COLO829 (cell line): ENCODE measurements around the gene OSTN.
A peak's percentile ranks its signal among the peaks of the same experiment; 100 is the strongest.
"Not testable (repeated sequence)": the region's sequence is repeated elsewhere in the genome, so short reads cannot be mapped to it uniquely, and the experiment has no call there.

Experiments used
- DNase-seq: peaks from one replicate; pipeline ENCODE4 v3.0.0; 2012; ENCODE audit warnings: low spot score

The OSTN gene

DNA sequence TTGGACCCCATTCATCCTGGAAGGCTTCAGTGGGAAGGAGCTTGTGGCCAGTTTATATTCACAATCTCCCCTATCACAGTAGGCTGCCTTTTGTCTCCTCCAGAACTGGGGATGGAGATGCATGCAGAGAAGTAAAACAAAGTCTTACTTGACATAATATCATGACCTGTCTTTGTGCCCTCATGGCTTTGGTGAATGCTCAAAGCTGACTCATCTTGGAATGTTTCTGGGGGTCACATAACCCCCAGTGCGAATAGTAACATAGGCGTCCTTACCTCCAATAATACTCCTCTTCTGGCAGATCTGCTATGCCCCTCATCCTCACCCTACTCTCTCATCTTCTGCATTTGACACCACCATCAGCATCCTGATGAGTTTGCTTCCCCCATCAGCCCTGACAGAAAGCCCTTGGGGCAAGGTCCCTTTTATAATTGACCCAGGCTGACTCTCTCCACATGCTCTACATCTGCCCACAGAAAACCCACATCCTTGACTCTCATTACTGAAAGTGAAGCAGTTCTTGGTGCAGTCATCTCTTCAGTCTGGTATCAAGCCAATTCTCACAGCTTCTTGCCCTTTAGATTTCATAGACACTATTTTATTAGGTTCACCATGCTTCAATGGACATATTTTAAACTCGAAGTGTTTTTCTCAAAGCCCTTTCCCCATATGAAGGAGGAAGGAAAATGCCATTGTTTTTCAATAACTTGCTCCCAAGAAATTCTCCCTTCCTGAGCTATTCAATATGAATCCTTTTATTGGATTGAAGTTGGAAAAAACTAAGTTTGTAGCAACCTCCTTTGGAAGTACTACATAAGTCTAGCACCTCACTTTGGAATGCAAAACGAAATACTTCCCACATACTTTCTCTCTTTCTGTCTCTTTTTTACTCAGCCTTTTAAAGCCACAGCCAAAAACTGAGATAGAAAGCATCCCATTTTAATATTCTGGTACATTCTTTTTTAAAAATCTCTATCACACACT is 36.6 kb downstream of the OSTN start:
- peak; percentile 93 for DNase-seq

DNA sequence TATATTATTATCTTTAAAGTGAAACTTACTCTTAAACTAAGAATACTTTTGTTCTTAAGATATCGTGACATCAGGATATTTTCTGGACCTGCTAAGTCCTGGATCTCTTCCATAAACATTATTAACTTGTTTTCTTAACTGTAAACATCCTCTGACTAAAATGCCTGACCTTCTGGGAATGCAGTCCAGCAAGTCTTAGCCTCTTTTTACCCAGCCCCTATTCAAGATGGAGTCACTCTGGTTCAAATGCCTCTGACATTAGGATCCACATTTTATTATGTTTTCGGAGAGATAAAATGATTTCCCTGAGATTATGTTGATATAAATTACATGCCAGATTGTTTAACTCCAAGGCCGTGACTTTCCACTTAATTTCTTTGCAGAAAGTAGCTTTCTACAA is 37.6 kb downstream of the OSTN start:
- no peak for DNase-seq

DNA sequence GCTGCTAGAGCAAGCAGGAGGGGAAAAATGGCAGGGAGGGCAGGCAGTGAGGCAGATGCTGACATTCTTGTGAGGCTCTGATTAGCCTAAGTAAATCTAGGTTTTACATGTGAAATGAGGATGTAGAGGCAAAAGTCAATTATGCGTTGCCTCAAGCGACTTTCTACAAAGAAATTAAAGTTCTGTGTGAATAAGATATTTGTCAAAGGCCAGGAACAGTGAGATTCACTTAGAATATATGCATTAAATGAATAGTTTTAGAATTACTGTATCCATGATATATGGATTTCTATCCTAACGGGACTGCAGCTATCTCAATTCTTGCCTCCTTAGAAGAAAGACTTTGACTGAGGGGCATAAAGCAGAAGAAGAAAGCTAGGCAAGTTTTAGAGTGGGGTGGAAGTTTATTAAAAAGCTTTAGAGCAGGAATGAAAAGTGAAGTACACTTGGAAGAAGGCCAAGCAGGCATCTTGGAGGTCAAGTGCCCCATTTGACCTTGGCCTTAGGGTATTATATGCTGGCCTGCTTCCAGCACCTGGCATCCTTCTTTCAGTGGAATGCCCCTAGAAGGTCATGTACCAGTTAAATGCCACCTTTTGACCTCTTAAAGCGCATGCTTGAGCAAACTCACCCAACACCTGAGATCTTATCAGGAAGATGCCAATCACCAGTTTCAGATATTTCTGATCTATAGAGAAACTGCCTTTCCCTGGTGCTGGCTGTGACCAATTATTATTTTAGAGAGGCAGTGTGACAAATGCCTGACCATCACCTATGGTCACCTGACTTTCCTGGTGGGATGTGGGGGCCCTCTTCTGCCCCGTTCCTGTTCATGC is 38.2 kb downstream of the OSTN start:
- DNase-seq, result peak; percentile 60

DNA sequence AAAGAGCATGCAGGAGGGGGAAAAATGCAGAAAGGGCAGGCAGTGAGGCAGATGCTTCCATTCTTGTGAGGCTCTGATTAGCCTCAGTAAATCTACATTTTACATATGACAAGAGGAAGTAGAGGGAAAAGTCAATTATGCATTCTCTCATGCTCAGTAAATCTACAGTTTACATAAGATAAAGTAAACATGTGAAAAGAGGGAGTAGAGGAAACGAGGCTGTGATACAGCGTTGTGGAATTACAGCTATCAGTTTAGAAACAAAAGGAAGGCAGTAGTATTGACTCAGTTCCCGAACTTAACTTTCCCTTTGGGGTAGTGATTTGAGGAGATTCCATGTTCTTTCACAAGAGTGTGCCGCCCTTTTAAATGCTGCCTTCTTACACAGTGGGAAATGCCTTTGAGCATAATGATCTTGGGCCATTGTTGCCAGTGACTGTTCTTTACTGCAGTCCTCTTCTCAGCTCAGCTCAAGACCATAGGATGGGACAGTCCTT is 39.3 kb downstream of the OSTN start:
- no peak for DNase-seq

DNA sequence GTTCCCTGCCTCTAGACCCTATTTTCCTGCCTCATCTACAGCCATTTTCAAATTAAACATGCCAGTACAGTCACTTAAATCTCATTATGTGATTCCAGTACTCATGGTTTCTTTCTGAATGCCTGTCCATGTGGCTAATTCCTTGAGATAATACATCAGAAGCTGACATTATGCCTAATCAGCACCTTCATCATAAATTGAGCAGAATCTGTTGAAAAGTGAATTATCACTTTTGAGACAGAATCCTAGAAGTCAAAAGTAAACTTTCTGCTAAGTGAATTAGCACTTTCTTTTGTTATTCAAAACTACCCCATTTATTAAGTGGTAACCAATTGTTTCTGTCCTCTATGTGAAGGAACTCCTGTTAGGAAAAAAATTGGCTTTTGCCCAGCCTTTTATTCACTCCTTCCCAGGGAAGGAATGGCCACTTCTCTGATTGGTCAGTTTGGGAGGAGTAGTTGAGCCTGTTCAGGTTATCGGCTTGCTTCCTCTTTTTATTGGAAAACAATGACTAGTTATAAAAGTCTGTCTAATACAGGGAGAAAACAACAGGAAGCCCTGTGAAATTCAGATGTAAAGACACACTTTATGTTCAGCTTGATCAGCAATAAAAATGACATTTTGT is 40.5 kb downstream of the OSTN start:
- no peak for DNase-seq

DNA sequence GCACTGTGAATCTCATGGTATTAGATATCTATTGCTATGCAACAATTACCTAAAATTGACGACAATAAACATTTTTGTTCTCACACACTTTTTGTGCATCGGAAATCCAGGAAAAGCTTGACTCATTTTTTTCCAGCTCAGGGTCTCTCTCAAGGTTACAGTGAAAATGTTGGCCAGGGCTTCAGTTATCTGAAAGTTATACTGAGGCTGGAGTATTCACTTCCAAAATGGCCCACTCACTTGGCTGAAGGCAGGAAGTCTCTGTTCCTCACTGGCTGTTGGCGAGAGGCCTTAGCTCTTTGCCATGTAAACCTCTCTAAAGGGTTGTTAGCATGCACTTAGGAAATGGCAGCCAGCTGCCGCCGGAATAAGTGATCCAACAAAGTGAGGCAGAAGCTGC is 41.4 kb downstream of the OSTN start:
- DNase-seq, result no peak

DNA sequence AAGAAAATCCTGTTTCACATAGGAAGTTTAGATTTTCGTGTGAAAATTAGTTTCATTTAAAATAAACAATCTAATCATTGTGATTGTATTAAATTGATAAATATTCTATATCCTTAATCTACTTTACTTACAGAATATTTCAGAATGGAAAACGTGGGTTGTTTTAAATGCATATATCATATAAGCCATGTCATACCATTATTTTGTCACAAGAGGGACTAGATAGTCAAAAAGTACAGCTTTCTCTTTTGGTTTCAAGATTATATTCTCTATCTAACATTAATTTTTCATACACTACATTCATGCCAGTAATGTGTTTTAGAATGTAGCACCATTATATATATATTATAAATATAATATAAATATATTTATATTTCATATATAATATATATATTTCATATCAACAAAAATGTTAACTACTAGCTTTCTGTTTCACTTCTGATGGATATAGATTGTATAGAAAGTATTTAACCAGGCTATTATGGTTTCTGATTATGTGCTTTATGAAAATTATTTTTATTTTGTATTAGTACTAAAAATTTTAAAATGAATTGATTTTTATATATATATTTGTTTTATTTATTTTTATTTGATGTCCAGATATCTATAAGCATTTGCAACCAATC is 45.3 kb downstream of the OSTN start:
- peak; percentile 43 for DNase-seq

DNA sequence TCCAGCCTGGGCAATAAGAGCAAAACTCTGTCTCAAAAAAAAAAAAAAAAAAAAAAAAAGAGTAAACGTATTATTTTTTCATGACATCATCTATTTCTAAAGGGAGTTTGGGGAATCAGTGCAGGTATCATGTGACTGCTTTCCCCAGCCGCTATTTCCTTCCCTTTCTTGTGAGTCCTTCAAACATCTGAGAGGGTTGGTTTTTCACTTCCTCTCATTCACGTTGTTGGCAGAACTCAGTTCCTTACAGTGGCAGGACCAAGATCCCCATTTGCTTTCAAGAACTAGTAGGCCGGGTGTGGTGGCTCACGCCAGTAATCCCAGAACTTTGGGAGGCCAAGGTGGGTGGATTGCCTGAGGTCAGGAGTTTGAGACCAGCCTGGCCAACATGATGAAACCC is 47.0 kb downstream of the OSTN start:
- DNase-seq, result not testable (repeated sequence)

DNA sequence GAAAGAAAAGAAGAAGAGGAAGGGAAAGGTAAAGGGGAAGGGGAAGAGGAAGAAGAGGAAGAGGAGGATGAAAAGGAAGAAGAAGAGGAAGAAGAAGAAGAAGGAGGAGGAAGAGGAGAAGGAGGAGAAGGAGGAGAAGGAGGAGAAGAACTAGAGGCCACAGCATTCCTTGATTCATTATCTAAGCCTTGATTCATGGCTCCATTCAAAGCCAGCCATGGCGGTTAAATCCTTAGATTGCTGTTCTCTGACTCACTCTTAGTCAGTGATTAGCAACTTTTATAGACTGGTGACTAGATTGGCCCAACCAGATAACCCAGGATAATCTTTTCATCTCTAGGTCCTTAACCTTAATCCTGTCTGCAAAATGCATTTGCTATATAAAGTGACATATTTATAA is 47.6 kb downstream of the OSTN start:
- peak; percentile 86 for DNase-seq

DNA sequence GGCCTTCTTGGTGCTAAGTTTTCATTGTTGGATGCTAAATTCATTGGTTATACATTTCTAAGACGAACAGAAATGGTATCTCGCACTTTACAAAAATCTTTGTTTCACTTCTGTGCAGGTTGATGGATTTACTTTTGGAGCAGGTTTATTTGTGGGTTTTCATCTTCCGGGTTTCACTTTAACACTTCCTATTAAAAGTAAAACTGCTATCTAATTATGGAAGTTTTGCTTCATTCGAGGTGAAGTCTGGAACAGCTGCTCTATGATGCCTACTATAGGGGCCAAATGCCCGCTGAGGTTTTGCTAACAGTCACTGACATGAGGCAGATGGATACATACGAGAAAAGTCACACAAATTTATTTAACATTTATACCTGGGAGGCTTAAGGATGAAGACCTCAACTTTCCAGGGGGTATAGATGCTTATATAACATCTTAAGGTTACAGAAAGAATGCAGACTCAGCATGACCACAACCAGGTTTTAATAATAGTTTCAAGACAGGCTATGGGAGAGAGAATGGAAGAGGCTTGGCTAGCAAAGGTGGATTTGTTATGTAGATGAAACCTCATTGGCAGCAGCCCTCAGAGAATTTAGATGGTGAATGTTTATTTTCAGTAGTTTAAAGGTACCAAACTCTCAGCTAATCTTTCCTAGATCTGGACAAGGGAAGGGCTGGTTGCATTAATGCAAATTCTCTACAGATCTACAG is 54.2 kb downstream of the OSTN start:
- no peak for DNase-seq

DNA sequence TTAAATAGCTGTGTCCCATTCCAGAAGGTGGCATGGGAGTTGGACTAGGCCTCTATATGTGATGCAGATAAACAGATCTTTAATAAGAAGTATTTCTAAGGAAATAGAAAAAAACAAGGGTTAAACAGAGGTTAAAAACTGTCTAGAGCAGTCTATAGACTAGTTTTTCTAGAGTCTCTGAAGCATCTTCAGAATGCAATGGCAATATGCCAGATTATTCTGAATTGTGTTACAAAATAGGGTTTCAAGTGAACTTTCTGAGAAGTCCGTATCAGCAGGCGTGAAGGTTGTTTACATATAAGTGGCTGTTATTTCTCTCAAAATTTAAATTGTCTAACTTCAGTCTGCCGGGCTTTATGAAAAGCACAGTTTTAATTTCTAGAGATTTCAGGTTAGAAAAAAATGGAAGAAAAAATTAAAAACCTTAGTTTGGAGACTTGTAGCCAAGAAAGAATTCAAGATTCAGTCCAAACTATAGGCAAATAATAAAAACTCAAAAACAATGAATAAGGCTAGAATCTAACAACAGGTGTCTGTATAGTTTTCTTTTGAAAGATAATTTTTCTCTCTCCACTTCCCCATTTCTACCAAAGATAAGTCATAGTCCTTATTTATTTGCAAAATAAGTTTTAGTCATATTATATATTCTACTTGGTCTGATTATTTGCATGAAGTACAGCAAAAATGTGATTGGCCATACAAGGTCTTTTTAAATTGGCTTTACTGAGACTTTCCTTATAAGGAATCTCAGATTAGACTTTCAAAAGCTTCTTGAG is 55.2 kb downstream of the OSTN start:
- no peak for DNase-seq

DNA sequence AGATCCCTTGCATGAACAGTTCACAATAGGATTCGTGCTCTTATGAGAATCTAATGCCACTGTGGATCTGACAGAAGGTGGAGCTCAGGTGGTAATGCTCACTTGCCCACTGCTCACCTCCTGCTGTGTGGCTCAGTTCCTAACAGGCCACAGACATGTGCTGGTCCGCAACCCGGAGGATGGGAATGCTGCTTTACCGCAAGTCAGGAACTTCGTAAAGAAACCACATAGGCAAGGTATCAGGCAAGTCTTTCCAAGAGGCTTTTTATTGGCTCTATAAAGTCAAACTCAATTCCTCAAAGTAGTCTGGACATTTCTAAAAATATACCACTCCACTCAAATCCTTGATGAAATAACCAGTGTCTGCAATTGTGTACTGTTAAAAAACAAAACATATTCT is 56.1 kb downstream of the OSTN start:
- no peak for DNase-seq

DNA sequence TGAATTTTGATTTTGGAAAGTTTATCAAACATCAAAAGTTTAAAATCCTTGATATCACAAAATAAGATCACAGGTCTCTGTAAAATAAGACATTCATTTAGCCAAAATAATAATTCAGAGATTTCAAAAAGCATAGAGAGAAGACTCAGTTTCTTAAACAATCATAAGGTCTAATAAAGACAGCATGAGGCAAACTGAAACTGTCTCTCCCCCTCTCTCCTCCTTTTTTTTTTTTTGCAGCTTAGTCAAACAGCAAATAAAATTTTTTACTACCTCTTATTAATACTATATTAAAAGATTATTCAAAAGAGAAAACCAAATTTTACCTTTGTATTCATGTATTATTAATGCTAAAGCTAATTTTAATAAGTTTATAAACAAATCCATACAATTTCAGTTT is 57.4 kb downstream of the OSTN start:
- no peak for DNase-seq

DNA sequence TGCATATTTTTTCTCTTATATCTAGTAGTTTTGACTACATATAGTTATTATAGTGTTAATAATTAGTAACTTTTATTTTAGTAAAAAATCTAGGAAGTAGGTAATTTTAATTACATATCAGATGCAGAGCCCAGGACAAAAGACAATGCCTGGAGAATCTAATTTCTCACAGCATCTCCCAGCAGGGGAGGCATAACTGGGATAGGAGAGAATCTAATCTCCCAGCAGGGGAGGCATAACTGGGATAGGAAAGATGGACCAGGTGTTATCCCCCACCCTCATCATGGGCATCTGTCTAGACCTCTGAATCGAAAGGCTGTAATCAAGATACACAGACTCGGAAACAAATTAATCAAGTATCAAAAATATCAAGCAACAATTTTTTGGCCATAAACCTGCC is 58.2 kb downstream of the OSTN start:
- DNase-seq, result no peak

DNA sequence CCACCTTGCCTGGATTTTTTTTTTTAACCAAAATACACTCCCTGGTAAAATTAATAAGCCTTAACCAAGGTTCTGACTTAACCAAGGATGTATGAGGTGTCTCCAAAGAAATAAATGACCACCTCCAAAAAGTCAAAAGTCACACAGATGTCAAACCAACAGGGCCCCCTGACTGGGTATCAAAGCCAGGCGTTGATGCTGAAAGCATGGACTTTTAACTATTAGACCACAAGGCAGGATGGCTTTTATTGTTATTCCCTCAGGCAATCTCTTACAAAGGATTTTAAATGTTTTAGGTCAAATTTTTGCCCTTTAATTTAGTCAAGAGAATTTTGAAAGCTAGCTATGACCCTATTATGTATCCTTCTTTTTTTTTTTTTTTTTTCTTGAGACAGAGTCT is 60.4 kb downstream of the OSTN start:
- no peak for DNase-seq

DNA sequence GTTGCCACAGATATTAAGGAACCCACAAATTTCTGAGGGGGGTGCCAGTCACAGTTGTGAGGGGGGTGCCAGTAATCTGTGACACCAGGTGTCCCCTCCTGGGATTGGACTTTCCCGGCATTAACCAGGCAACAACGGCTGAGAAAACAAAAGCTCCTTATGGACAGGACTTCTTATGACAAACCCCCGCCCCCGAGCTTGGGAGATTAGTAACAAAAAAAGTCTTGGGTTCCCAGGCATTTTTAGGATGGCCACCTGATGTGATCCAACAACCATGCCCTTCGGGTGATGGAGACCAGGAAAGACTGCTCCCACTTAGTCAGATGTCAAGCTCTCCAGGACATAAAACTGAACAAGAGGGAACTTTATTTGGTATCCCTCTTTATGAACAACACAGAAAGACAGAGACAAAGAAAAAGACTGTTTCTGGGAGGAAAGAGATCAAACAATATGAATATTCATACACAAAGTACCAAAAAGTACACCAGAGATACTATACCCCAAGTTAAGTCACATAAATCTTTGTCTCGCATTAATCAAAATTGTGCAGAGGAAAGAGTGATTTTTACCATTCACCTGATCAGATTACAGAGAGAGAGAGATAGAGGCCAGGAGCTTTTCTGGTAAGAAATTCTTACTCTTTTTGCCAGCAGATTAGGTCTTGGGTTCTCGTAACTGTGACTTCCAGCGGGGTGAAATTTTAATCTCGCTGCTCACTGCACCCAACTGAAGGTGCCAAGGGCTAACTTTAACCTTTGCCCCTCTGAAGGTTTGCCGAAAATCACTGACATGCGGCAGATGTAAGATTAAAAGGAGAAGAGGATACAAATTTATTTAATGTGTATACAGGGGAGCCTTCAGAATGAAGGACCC is 61.6 kb downstream of the OSTN start:
- DNase-seq, result no peak

DNA sequence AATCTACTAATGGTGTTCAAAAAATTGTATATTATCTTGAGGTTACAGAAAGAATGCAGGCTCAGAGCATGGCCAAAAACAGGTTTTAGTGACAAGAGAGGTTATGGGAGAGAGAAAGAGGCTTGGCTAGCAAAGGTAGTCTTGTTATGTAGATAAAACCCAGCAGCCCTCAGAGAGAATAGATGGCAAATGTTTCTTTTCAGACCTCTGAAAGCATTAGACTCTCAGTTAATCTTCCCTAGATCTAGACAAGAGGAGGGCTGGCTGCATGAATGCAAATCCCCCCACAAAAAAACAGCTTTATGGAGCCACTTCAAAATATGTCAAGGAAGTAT is 62.2 kb downstream of the OSTN start:
- no peak for DNase-seq

DNA sequence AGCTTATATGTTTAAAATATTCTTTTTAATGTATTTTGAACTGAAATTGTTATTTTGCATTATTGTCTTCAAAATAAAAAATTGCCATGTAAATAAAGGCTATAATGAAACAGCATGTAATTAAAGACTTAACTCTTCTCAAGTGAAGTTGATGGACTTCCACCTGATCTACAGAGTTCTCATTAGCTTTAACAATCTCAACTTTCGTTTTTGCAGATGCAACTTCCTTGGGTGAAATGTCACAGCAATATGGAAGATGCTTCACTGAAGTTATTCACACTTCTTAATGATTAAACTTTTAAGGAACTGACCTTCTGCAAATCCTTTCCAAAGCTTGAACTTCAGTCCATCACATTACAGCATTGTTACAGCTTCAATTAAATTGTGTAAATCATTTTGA is 63.6 kb downstream of the OSTN start:
- DNase-seq, result no peak

DNA sequence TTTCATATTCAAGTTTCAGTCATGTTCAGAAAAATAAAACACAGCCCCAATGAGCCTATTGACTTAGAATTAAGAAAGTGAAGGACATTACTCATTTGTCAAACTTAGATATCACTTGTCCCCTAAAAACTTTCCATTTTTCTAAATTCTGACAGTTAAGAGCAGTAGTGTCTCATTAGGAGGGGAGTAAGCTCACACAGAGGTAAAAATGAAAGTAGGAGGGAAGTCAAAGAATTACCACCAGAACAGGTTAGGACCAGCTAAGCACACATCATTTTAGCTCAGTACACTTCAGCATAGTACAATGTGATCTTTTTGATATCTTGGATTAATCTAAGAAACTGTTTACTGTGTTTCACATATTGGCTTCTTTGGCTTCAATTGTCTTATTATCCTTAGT is 64.3 kb downstream of the OSTN start:
- DNase-seq, result no peak

DNA sequence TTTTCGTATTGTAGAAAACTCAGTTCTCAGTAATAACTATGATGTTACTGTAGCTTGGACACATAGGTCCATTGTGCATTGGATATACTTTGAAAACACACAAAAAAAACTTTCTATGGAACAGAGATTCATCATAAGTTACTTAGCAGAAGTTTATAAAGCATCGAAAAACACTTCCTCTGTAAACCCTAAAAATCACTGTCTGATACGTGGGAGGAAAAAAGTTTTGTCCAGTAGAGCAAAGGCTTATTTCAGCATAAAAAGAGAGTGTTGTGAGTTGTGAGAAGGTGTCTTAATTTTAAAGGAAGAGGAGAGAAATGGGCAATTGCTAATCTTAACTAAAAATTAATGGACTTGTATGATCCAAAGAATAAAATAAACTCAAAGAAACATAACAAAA is 64.8 kb downstream of the OSTN start:
- peak; percentile 50 for DNase-seq
